ENCODE data around the gene TOP1. TPM values are rescaled to one million over a fixed set of nuclear protein-coding genes. Genes with fewer than 3 reads are reported as not detected.

Gene TOP1
- total and polyA plus RNA-seq, 9 of the 15 experiments (the other 6 are each of a cell fraction or from before 2014, with no cell fraction given): 26.4 to 127 (median 39.6) TPM

- TF ChIP-seq GTF2B (IDR thresholded peaks at IDR 0.05; ENCODE audit: extremely low read depth, insufficient read length) (no peak), KAT7 (CRISPR knock-in tag; IDR thresholded peaks at IDR 0.05; ENCODE audit: borderline replicate concordance) (0 out of 2 replicates have a peak, but pooled peaks have one; percentile 15), TFAM (CRISPR knock-in tag; conservative IDR thresholded peaks at IDR 0.05) (no peak), FOS (IDR thresholded peaks at IDR 0.05; ENCODE audit: extremely low read depth, insufficient read length) (no peak), E2F4 (CRISPR knock-in tag; IDR thresholded peaks at IDR 0.05; ENCODE audit: low read depth) (0 out of 2 replicates have a peak, but pooled peaks have one; percentile 61), ETS2 (tag; IDR thresholded peaks at IDR 0.05; ENCODE audit: borderline replicate concordance, poor library complexity, severe bottlenecking) (no peak), RBBP5 (IDR thresholded peaks at IDR 0.05; ENCODE audit: borderline replicate concordance, insufficient read depth, low read length, poor library complexity, severe bottlenecking) (peak; percentile 58), PBX2 (CRISPR knock-in tag; IDR thresholded peaks at IDR 0.05; ENCODE audit: low read depth) (peak; percentile 81), PBX2 (tag; conservative IDR thresholded peaks at IDR 0.05; ENCODE audit: low read depth) (peak; percentile 80), TGIF2 (CRISPR knock-in tag; IDR thresholded peaks at IDR 0.05) (no peak; the same call in 1 of the 2 replicates), ZNF584 (CRISPR knock-in tag; IDR thresholded peaks at IDR 0.05; ENCODE audit: low read depth) (no peak), STAT5A (IDR thresholded peaks at IDR 0.05; ENCODE audit: borderline replicate concordance, low read length) (no peak), POLR2AphosphoS5 (IDR thresholded peaks at IDR 0.05; ENCODE audit: control insufficient read depth, insufficient read depth, low read depth, low read length) (peak; percentile 57; the same call in 1 of the 2 replicates), MBD2 (IDR thresholded peaks at IDR 0.05; ENCODE audit: borderline replicate concordance, low read depth) (no peak), MNT (conservative IDR thresholded peaks at IDR 0.05) (peak; percentile 52 to 73), TEAD1 (CRISPR knock-in tag; IDR thresholded peaks at IDR 0.05) (peak in 1 of 2 experiments; percentile 67; a peak in 1 of 4 replicates), ZBTB5 (IDR thresholded peaks at IDR 0.05) (no peak)
These were observed 108.3 kb downstream of the TOP1 start, which contains the start of gene PLCG1 (continued) for GRCh38 chr20:41136680-41137613.
